Ectodermal cell (in vitro differentiated cells): ENCODE data around the gene TCF15.

Experiments used
- H3K27ac ChIP-seq: 2 replicates; pipeline ENCODE4 v1.7.0; 2013; ENCODE audit warnings: mild to moderate bottlenecking, low read depth, low read length; ENCODE audit not compliant: insufficient read depth, poor library complexity, severe bottlenecking
- H3K27me3 ChIP-seq: 2 replicates; pipeline ENCODE4 v1.7.0; 2013; ENCODE audit warnings: mild to moderate bottlenecking, low read length; ENCODE audit not compliant: insufficient read depth, control insufficient read depth, poor library complexity, severe bottlenecking
- H3K36me3 ChIP-seq: one replicate; pipeline ENCODE4 v1.7.0; 2013; ENCODE audit warnings: low read length; ENCODE audit not compliant: control insufficient read depth, insufficient read depth
- H3K4me1 ChIP-seq: one replicate; pipeline ENCODE4 v1.7.0; 2013; ENCODE audit warnings: low read length; ENCODE audit not compliant: control insufficient read depth, insufficient read depth
- H3K4me3 ChIP-seq: 2 replicates; pipeline ENCODE4 v1.7.0; 2013; ENCODE audit warnings: low read depth, low read length, control low read depth; ENCODE audit not compliant: insufficient read depth
- H3K9me3 ChIP-seq: 2 replicates; pipeline ENCODE4 v1.7.0; 2013; ENCODE audit warnings: mild to moderate bottlenecking, low read length, moderate library complexity; ENCODE audit not compliant: control insufficient read depth
- WGBS, 2 experiments: methylation state at CpG; one replicate each; pipeline ENCODE4 v1.1.7; 2013; ENCODE audit warnings: missing lambda C conversion rate in 2 of 2; 5-methylcytosine and 5-hydroxymethylcytosine counted together

TCF15 gene

DNA sequence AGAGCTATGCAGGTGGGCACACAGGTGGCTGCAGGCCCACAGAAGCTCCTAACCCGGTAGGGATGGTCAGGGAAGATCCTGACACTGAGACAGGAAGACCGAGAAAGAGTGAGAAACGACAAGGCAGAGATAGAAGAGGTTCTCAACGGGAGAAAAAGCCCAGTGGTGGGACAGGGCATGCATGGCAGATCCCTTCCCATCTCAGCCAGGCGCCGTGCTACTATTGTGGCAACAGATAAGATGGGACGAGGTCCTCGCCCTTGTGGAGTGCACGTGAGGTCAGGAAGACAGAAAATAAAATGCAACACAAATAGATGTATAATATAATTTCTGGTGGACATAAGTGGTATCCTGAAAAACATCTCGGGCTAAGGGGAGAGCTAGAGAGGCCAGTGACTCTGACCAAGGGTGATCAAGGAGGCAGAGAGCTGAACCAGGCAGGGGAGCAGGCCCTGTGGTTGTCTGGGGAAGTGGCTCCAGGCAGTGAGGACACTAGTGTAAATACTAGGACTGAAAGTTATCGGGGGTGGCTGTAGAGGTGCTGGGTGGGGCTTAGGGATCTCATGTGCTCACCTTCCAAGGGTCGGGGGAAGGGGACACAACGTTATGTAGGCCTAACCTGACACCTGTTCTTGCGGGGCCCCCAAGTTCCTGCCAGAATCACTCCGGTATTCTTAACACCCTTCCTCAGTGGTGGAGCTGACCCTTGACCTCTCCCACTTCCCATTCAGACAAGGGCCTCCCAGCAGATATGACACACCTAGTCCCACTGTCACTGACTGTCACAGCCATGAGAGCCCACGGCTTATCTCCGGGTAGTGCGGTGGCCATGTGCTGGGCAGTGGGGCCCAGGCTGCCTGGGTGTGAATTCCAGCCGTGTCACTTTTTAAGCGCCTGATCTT is 41.9 kb upstream of the TCF15 start:
- Histone ChIP-seq H3K27ac (no peak overlapping the region), H3K4me1 (peaks cover 6% of the 10 kb centered on the region), H3K9me3 (no peaks in the 10 kb centered on the region), H3K36me3 (peaks cover 17% of the 10 kb centered on the region), H3K27me3 (peaks cover 12% of the 10 kb centered on the region), H3K4me3 (peak overlapping the region; percentile 57)
- 75 to 77% methylated on average over 19 to 20 of the region's 20 CpGs for whole genome bisulfite sequencing, 2 experiments

GRCh38 chr20:650954-651353 is 40.8 kb upstream of the TCF15 start:
- H3K4me3 ChIP-seq: no peak overlapping the region
- peaks cover 17% of the 10 kb centered on the region for H3K36me3 ChIP-seq
- H3K9me3 ChIP-seq: no peaks in the 10 kb centered on the region
- no peak overlapping the region for H3K27ac ChIP-seq
- H3K27me3 ChIP-seq: peaks cover 12% of the 10 kb centered on the region
- H3K4me1 ChIP-seq: peaks cover 6% of the 10 kb centered on the region
- WGBS, 2 experiments: 89% methylated on average over 5 of the region's 5 CpGs

DNA sequence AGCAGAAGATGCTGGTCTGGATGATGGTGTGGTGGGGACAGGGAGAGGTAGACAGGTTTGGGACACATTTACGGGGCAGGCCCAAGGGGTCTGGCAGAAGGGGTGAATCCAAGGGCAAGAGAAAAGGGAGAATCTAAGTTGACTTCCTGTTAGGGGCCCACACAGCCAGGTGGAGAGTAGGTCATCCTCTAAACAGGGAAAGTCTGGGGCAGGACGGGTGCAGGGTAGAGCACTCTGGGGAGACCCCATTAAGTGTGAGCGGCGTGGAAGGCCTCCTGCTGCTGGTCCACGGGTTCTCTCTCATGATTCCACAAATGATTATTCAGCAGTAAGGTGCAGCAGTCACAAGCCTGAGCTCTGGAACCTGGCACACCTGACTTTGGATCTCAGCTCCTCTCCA is 40.2 kb upstream of the TCF15 start:
- no peak overlapping the region for H3K4me3 ChIP-seq
- H3K36me3 ChIP-seq: peaks cover 17% of the 10 kb centered on the region
- H3K27me3 ChIP-seq: peaks cover 12% of the 10 kb centered on the region
- H3K4me1 ChIP-seq: peaks cover 6% of the 10 kb centered on the region
- H3K9me3 ChIP-seq: no peaks in the 10 kb centered on the region
- H3K27ac ChIP-seq: no peak overlapping the region
- WGBS, 2 experiments: 94 to 95% methylated on average over 5 of the region's 5 CpGs

DNA sequence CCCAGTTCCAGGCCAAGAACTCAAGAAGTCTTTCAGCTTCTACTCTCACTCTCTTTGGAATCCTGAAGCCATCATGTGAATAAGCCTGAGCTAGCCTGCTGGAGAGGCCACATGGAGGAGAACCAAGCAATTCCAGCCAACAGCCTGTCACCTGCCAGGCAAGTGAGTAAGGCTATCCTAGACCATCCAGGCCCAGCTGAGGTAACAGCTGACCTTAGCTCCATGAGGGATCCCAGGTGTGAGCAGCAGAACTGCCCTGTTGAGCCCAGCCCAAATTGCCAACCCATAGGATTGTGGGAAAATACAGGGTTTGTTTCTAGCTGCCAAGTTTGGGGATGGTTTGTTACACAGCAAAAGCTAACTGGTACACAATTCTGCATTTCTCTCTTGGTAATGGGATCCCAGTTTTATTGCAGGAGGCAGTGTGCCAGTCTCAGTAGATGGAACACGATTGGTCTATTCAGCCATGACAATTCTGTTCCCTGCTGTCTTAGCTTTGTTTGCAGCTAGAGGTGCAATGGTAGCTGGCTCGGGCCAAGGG is 37.4 kb upstream of the TCF15 start:
- peaks cover 17% of the 10 kb centered on the region for H3K36me3 ChIP-seq
- no peaks in the 10 kb centered on the region for H3K9me3 ChIP-seq
- peaks cover 6% of the 10 kb centered on the region for H3K4me1 ChIP-seq
- 95% methylated on average over 2 of the region's 2 CpGs for WGBS, 2 experiments
- no peak overlapping the region for H3K4me3 ChIP-seq
- H3K27ac ChIP-seq: no peak overlapping the region
- no peaks in the 10 kb centered on the region for H3K27me3 ChIP-seq

GRCh38 chr20:646868-647233 is 36.7 kb upstream of the TCF15 start:
- peaks cover 17% of the 10 kb centered on the region for H3K36me3 ChIP-seq
- no peaks in the 10 kb centered on the region for H3K27me3 ChIP-seq
- 88 to 91% methylated on average over 2 of the region's 2 CpGs for WGBS, 2 experiments
- no peaks in the 10 kb centered on the region for H3K4me1 ChIP-seq
- H3K4me3 ChIP-seq: no peak overlapping the region
- no peaks in the 10 kb centered on the region for H3K9me3 ChIP-seq
- no peak overlapping the region for H3K27ac ChIP-seq

DNA sequence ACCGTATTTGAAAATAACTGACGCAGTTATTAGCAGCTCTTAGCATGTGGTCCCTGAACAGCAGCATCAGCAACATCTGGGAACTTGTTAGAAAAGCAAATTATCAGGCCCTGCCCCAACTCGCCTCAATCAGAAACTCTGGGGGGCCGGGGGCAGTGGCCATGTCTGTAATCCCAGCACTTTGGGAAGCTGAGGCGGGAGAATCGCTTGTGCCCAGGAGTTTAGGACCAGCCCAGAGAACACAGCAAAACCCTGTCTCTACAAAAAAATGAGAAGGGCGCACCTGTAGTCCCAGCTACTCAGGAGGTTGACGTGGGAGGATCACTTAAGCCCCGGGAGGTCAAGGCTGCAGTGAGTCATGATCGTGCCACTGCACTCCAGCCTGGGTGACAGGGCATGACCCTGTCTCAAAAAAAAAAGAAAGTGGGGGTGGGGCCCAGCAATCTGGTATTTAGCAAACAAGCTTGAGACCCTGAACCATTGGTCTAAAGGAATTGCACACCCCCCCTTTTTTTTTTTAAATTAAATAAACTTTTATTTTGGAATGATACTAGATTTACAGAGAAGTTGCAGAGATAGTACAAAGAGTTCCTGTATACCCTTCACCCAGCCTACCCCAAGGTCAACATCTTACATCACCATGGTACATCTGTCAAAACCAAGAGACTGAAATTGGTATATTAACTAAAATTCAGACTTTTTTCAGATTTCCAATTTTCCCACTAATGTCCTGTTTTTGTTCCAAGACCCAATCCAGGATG is 36.2 kb upstream of the TCF15 start:
- no peak overlapping the region for H3K4me3 ChIP-seq
- 84 to 88% methylated on average over 10 of the region's 10 CpGs for WGBS, 2 experiments
- H3K36me3 ChIP-seq: peaks cover 17% of the 10 kb centered on the region
- H3K4me1 ChIP-seq: no peaks in the 10 kb centered on the region
- H3K27ac ChIP-seq: no peak overlapping the region
- H3K27me3 ChIP-seq: no peaks in the 10 kb centered on the region
- no peaks in the 10 kb centered on the region for H3K9me3 ChIP-seq

- WGBS, 2 experiments: 19% methylated on average over 20 of the region's 20 CpGs
- Histone ChIP-seq H3K4me3 (no peak overlapping the region), H3K27ac (no peak overlapping the region), H3K9me3 (no peaks in the 10 kb centered on the region), H3K36me3 (peaks cover 17% of the 10 kb centered on the region), H3K27me3 (no peaks in the 10 kb centered on the region), H3K4me1 (no peaks in the 10 kb centered on the region)
These were observed 35.4 kb upstream of the TCF15 start for GRCh38 chr20:645318-646106.

- H3K27ac ChIP-seq: no peak overlapping the region
- H3K4me3 ChIP-seq: no peak overlapping the region
- no peaks in the 10 kb centered on the region for H3K4me1 ChIP-seq
- no peaks in the 10 kb centered on the region for H3K27me3 ChIP-seq
- WGBS, 2 experiments: 88 to 91% methylated on average over 9 to 11 of the region's 11 CpGs
- peaks cover 17% of the 10 kb centered on the region for H3K36me3 ChIP-seq
- no peaks in the 10 kb centered on the region for H3K9me3 ChIP-seq
These were observed 34.7 kb upstream of the TCF15 start for GRCh38 chr20:644692-645317.

DNA sequence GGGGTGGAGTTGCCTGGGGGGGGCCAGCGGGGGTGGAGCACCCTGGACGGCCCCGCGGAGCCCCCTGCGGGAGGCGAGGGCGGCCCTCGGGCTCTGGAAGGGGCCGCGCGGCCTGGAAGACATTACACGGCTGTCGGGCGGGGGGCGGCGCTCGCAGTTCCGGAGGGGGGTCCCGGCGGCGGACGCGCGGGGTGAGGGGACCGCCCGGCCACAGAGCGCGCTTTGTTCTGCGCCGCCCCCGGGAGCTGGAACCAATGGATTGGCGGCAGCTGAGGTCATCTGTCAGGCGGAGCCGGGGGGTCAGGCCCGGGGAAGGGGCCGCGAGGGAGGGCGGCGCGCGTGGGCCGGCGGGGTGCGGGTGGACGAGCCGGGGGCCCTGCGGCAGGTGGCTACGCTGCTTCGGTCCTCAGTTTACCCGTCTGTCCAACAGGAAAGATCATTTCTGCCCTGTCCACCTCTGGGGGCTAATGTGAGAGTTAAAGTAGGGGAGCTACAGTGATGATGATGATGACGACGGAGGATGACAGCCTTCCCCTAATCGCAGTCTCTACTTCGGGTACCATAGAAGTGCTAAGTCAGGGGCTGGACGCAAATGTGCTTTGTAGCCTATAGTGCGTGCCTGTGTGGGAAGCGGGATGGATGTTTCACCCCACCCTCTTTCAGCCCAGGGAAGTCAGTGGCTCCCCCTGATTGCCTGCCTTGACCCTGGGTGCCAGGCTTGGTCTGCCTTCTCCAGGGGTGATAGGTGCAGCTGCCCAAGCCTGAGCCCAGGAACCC is 32.5 kb upstream of the TCF15 start:
- no peaks in the 10 kb centered on the region for H3K4me1 ChIP-seq
- no peaks in the 10 kb centered on the region for H3K9me3 ChIP-seq
- H3K4me3 ChIP-seq: no peak overlapping the region
- H3K27me3 ChIP-seq: no peaks in the 10 kb centered on the region
- WGBS, 2 experiments: 30 to 35% methylated on average over 57 of the region's 57 CpGs
- no peak overlapping the region for H3K27ac ChIP-seq
- peaks cover 2% of the 10 kb centered on the region for H3K36me3 ChIP-seq
